Motor neuron (in vitro differentiated cells): ENCODE measurements around the gene ABCA6. TPM values are rescaled to one million over a fixed set of nuclear protein-coding genes. Genes with fewer than 3 reads are reported as not detected.
A peak's percentile ranks its signal among the peaks of the same experiment; 100 is the strongest.
"Not testable (repeated sequence)": the region's sequence is repeated elsewhere in the genome, so short reads cannot be mapped to it uniquely, and the experiment has no call there.

Source experiments
- ATAC-seq, 8 experiments: fragments of 200-7000 bp; cut with Tn5 transposase; replicated peaks in 6 of 8; 2 replicates each; pipeline ENCODE4 v1.8.0; 2021; ENCODE audit warnings: mild to moderate bottlenecking in 8 of 8, moderate library complexity in 8 of 8
- H3K27ac ChIP-seq, 2 donors: fragments of 250-450 bp; sonication (Bioruptor Pico); 2 replicates each; pipeline ENCODE4 v1.9.0; 2021; ENCODE audit warnings: antibody characterized with exemption in 2 of 2, mild to moderate bottlenecking in 2 of 2, moderate library complexity in 1 of 2
- H3K4me1 ChIP-seq, 2 donors: fragments of 250-450 bp; sonication (Bioruptor Pico); replicated peaks in 1 of 2; 2 replicates each; pipeline ENCODE4 v1.6.1; 2021; ENCODE audit warnings: antibody characterized with exemption in 2 of 2, mild to moderate bottlenecking in 2 of 2, moderate library complexity in 1 of 2
- H3K4me3 ChIP-seq, 5 donors: fragments of 250-450 bp; sonication (Bioruptor Pico); 2 replicates each; pipeline ENCODE4 v1.9.0; 2021; ENCODE audit warnings: antibody characterized with exemption in 5 of 5, mild to moderate bottlenecking in 5 of 5, moderate library complexity in 4 of 5
- WGBS, 10 experiments: fragments of 450-650 bp; shearing (Covaris generic); methylation state at CpG; one replicate each; pipeline ENCODE4 v1.0.0; 2022; 5-methylcytosine and 5-hydroxymethylcytosine counted together
- in situ Hi-C, 9 experiments: fragments of 400-800 bp; cut with MboI; loops; one replicate each; pipeline ENCODE4 v1.15.0; 2021; ENCODE audit warnings: low sequenced_read_pairs in 9 of 9, low pct_unique_long_range_greater_than_20kb in 2 of 9; ENCODE audit not compliant: unreplicated experiment in 9 of 9
- total RNA-seq, 8 experiments: library from RNA; unstranded; fragments of 300-600 nt; gene quantifications; 2 replicates each; pipeline versions ENCODE4 v1.2.3 to v1.2.4, GENCODE V29; 2022

The ABCA6 gene, protein sequence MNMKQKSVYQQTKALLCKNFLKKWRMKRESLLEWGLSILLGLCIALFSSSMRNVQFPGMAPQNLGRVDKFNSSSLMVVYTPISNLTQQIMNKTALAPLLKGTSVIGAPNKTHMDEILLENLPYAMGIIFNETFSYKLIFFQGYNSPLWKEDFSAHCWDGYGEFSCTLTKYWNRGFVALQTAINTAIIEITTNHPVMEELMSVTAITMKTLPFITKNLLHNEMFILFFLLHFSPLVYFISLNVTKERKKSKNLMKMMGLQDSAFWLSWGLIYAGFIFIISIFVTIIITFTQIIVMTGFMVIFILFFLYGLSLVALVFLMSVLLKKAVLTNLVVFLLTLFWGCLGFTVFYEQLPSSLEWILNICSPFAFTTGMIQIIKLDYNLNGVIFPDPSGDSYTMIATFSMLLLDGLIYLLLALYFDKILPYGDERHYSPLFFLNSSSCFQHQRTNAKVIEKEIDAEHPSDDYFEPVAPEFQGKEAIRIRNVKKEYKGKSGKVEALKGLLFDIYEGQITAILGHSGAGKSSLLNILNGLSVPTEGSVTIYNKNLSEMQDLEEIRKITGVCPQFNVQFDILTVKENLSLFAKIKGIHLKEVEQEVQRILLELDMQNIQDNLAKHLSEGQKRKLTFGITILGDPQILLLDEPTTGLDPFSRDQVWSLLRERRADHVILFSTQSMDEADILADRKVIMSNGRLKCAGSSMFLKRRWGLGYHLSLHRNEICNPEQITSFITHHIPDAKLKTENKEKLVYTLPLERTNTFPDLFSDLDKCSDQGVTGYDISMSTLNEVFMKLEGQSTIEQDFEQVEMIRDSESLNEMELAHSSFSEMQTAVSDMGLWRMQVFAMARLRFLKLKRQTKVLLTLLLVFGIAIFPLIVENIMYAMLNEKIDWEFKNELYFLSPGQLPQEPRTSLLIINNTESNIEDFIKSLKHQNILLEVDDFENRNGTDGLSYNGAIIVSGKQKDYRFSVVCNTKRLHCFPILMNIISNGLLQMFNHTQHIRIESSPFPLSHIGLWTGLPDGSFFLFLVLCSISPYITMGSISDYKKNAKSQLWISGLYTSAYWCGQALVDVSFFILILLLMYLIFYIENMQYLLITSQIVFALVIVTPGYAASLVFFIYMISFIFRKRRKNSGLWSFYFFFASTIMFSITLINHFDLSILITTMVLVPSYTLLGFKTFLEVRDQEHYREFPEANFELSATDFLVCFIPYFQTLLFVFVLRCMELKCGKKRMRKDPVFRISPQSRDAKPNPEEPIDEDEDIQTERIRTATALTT (N-terminal part only)
- total RNA-seq = 10 to 100 TPM in 3 of 8 experiments, 1 to 10 TPM in 2, under 1 TPM in 3; 0.27 to 21.6 (median 3.6) TPM

GRCh38 chr17:69141431-69142174 is at the start of gene ABCA6:
ABCA6 (minus strand) TSS chr17:69141895; CDS start chr17:69140703, 1,192 bp downstream.
- ATAC-seq = peak in 3 of 8 experiments; percentile 42 to 93 (median 93)
- H3K4me1 ChIP-seq = no peaks in the 10 kb centered on the region
- WGBS, 10 experiments = 0 to 100% (median 53%) methylated on average over 1 to 4 of the region's 4 CpGs
- H3K4me3 ChIP-seq = no peak within 1 kb of the TSS
- H3K27ac ChIP-seq = no peak within 1 kb of the TSS
- in situ Hi-C loops = no loop called here

- peaks cover 0 to 3% of the 10 kb centered on the region in 2 donors for H3K4me1 ChIP-seq
- in situ Hi-C loops = no loop called here
- H3K4me3 ChIP-seq = no peak overlapping the region
- 60 to 100% (median 87%) methylated on average over 1 to 2 of the region's 2 CpGs; no CpG with 5 or more reads in 2 of the 10 experiments for WGBS, 10 experiments
- H3K27ac ChIP-seq = no peak overlapping the region
- ATAC-seq = peak in 1 of 8 experiments; percentile 25
Observed at GRCh38 chr17:69188796-69189195, 47.1 kb upstream of the ABCA6 start.

DNA sequence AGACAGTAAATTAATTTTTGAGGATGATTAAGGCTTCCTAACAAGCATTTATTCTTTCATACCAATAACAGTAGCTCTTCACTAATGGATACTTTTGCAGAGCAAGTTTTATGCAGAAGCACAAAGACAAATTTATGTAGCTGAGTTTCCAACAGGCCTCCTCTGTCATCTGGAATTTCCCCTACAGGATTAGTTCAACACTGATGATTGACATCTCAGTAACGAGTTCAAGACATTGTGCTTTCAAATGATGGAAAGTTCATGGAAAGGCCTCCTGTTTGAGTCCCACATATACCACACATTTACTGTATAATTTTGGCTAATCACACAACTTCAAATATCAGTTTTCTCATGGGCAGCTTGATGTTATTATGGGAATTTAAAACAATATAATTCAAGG is 46.4 kb upstream of the ABCA6 start:
- no peak for ATAC-seq
- peaks cover 0 to 3% of the 10 kb centered on the region in 2 donors for H3K4me1 ChIP-seq
- WGBS, 10 experiments = 0 to 100% (median 74%) methylated on average over 1 of the region's 1 CpG; no CpG with 5 or more reads in 4 of the 10 experiments
- in situ Hi-C loops = no loop called here
- H3K27ac ChIP-seq = no peak overlapping the region
- no peak overlapping the region for H3K4me3 ChIP-seq

- Histone ChIP-seq H3K4me3 (no peak overlapping the region), H3K27ac (no peak overlapping the region), H3K4me1 (peaks cover 0 to 3% of the 10 kb centered on the region in 2 donors)
- ATAC-seq = peak in 1 of 8 experiments; percentile 34
- in situ Hi-C loops = no loop called here
Observed at GRCh38 chr17:69187294-69187693, 45.6 kb upstream of the ABCA6 start.

GRCh38 chr17:69179227-69179952 is 37.7 kb upstream of the ABCA6 start:
- H3K27ac ChIP-seq = no peak overlapping the region
- in situ Hi-C loops = no loop called here
- 60 to 97% (median 82%) methylated on average over 1 to 4 of the region's 4 CpGs for WGBS, 10 experiments
- H3K4me1 ChIP-seq = no peaks in the 10 kb centered on the region
- no peak overlapping the region for H3K4me3 ChIP-seq
- ATAC-seq = peak in 1 of 8 experiments; percentile 22

- Histone ChIP-seq H3K4me3 (no peak overlapping the region), H3K27ac (no peak overlapping the region), H3K4me1 (no peaks in the 10 kb centered on the region)
- in situ Hi-C loops = no loop called here
- 86 to 100% (median 100%) methylated on average over 1 of the region's 1 CpG; no CpG with 5 or more reads in 1 of the 10 experiments for WGBS, 10 experiments
- no peak for ATAC-seq
Observed at GRCh38 chr17:69176457-69176795, 34.7 kb upstream of the ABCA6 start.

DNA sequence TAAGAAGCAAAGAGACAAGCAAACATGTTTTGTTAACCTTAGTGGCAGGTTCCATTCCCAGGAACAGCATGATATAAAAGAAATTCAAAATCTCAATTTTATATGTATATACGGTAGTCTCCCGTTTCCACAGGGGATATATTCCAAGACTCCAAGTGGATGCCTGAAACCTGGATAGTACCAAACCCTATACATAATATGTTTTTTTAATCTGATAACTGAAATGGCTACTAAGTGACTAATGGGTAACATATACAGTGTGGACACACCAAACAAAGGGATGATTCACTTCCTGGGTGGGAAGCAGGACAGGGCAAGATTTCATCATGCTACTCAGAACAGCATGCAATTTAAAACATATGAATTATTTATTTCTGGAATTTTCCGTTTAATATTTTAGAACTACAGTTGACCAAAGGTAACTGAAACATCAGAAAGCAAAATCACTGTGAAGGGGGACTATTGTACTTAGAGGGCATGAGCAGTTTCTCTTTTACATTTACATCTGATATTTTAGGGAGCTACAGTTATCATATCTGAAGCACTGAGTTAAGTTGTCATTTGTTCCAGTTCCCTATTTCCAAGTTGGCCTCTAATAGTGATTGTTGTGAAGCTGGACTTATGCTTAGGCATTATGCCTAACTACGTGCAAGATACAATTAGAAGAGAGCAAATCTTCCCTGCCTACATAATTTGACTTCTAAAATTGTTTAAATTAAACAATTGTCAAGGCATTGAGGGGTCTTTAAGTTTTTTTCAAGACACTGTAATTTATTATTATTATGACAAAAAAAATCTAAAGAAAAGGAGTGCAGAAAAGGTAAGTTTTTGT is 34.1 kb upstream of the ABCA6 start:
- in situ Hi-C loops = no loop called here
- ATAC-seq = peak in 7 of 8 experiments; percentile 63 to 99 (median 94)
- WGBS, 10 experiments = 20 to 97% (median 90%) methylated on average over 2 to 4 of the region's 4 CpGs; no CpG with 5 or more reads in 1 of the 10 experiments
- no peak overlapping the region for H3K27ac ChIP-seq
- H3K4me3 ChIP-seq = no peak overlapping the region
- no peaks in the 10 kb centered on the region for H3K4me1 ChIP-seq

GRCh38 chr17:69175262-69175624 is 33.5 kb upstream of the ABCA6 start:
- Histone ChIP-seq H3K27ac (no peak overlapping the region), H3K4me1 (no peaks in the 10 kb centered on the region), H3K4me3 (no peak overlapping the region)
- ATAC-seq = no peak
- in situ Hi-C loops = no loop called here
- 66 to 95% (median 86%) methylated on average over 2 to 4 of the region's 4 CpGs; no CpG with 5 or more reads in 1 of the 10 experiments for WGBS, 10 experiments

- Histone ChIP-seq H3K4me1 (no peaks in the 10 kb centered on the region), H3K27ac (no peak overlapping the region), H3K4me3 (no peak overlapping the region)
- in situ Hi-C loops = no loop called here
- WGBS, 10 experiments = 58 to 100% (median 89%) methylated on average over 1 to 2 of the region's 2 CpGs
- ATAC-seq = no peak
Observed at GRCh38 chr17:69173118-69173517, 31.4 kb upstream of the ABCA6 start.

DNA sequence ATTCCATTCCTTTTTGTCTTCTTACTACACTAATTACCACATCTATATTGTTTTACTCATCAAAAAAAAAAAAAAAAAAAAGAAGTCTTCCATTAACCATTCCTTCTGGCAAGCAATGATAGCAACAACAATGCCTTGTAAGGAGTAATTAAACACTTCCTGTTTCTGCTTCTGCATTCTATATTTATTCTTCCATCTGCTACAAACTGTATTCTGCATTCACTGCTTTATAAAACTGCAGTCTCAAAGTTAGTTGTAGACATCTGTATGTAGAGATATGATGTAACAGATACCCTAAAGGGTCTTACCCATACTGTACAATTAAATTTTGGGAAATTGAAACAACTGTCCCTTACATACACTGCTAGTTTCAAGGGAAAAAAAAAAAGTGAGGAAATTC is 28.7 kb upstream of the ABCA6 start:
- Histone ChIP-seq H3K4me3 (no peak overlapping the region), H3K4me1 (no peaks in the 10 kb centered on the region), H3K27ac (no peak overlapping the region)
- no peak for ATAC-seq
- in situ Hi-C loops = no loop called here

- in situ Hi-C loops, H3K27ac ChIP-seq, H3K4me3 ChIP-seq, ATAC-seq, H3K4me1 ChIP-seq: not testable (repeated sequence)
Observed at GRCh38 chr17:69168642-69169041, 26.9 kb upstream of the ABCA6 start.
